GM23248 (cell line): Measurements from ENCODE around the gene SPEG. TPM values are rescaled to one million over a fixed set of nuclear protein-coding genes. Genes with fewer than 3 reads are reported as not detected.

Experiments
- DNase-seq: peaks from one replicate; pipeline ENCODE4 v3.0.0-alpha.2; 2015
- H2AFZ ChIP-seq: fragments of 200-600 bp; sonication (generic); 2 replicates; pipeline ENCODE4 v1.6.1; 2016; ENCODE audit warnings: antibody characterized with exemption
- H3F3A ChIP-seq: fragments of 200-600 bp; sonication (generic); 2 replicates; pipeline ENCODE4 v1.6.1; 2016; ENCODE audit warnings: mild to moderate bottlenecking, antibody characterized with exemption, mixed run types; ENCODE audit not compliant: insufficient read depth
- H3K27ac ChIP-seq: fragments of 200-600 bp; sonication (generic); 2 replicates; pipeline ENCODE4 v1.5.1; 2016; ENCODE audit warnings: mild to moderate bottlenecking
- H3K27me3 ChIP-seq: fragments of 200-600 bp; sonication (generic); replicated peaks from 2 replicates; pipeline ENCODE4 v1.6.1; 2016; ENCODE audit warnings: mild to moderate bottlenecking; ENCODE audit not compliant: insufficient read depth
- H3K36me3 ChIP-seq: fragments of 200-600 bp; sonication (generic); 2 replicates; pipeline ENCODE4 v1.6.1; 2016; ENCODE audit warnings: low read depth, mild to moderate bottlenecking
- H3K4me1 ChIP-seq: fragments of 200-600 bp; sonication (generic); 2 replicates; pipeline ENCODE4 v1.6.1; 2016; ENCODE audit warnings: mild to moderate bottlenecking; ENCODE audit not compliant: insufficient read depth
- H3K4me2 ChIP-seq: fragments of 200-600 bp; sonication (generic); one replicate; pipeline ENCODE4 v1.6.1; 2016; ENCODE audit warnings: mild to moderate bottlenecking; ENCODE audit not compliant: unreplicated experiment
- H3K4me3 ChIP-seq: fragments of 200-600 bp; sonication (generic); 2 replicates; pipeline ENCODE4 v1.5.1; 2016; ENCODE audit warnings: mild to moderate bottlenecking
- H3K79me2 ChIP-seq: fragments of 200-600 bp; sonication (generic); 2 replicates; pipeline ENCODE4 v1.6.1; 2016; ENCODE audit warnings: mild to moderate bottlenecking; ENCODE audit not compliant: insufficient read depth
- H3K9ac ChIP-seq: fragments of 200-600 bp; sonication (generic); 2 replicates; pipeline ENCODE4 v1.6.1; 2016; ENCODE audit warnings: mild to moderate bottlenecking
- H3K9me2 ChIP-seq: fragments of 200-600 bp; sonication (generic); 2 replicates; pipeline ENCODE4 v1.6.1; 2016; ENCODE audit warnings: mixed run types, mild to moderate bottlenecking, moderate library complexity; ENCODE audit not compliant: insufficient read depth
- H3K9me3 ChIP-seq: fragments of 200-600 bp; sonication (generic); one replicate; pipeline ENCODE4 v1.6.1; 2017; ENCODE audit warnings: low read depth
- H4K20me1 ChIP-seq: fragments of 200-600 bp; sonication (generic); 2 replicates; pipeline ENCODE4 v1.6.0; 2016; ENCODE audit not compliant: insufficient read depth
- EZH2 ChIP-seq: fragments of 200-600 bp; sonication (generic); IDR thresholded peaks from 2 replicates; pipeline ENCODE4 v1.6.1; 2018; ENCODE audit warnings: antibody characterized with exemption, mild to moderate bottlenecking; ENCODE audit not compliant: insufficient read depth, poor library complexity, severe bottlenecking
- EZH2phosphoT487 ChIP-seq: fragments of 200-600 bp; sonication (generic); IDR thresholded peaks from 2 replicates; pipeline ENCODE4 v1.6.1; 2018; ENCODE audit warnings: antibody characterized with exemption, moderate library complexity, mild to moderate bottlenecking, low read depth; ENCODE audit not compliant: insufficient read depth
- WGBS, 2 experiments: methylation state at CpG; one replicate each; pipeline ENCODE4 v1.1.6; 2015 to 2017; ENCODE audit warnings: low lambda C conversion rate in 2 of 2, low coverage in 1 of 2; ENCODE audit errors: missing lambda C conversion rate in 2 of 2; 5-methylcytosine and 5-hydroxymethylcytosine counted together
- in situ Hi-C: fragments of 300-500 bp; cut with MboI; formaldehyde crosslinking; loops from 2 replicates; pipeline ENCODE4 v1.15.0; 2020
- polyA plus RNA-seq: library from polyadenylated mRNA; unstranded; fragments of >200 nt; fragmentation: Nextera tagmentation; extraction: Ambion mirVana; gene quantifications from 2 replicates; pipeline ENCODE4 v1.2.1, GENCODE V29; 2016
- total RNA-seq: library from RNA; depleted of rRNA; stranded (reverse); fragments of >200 nt; shearing (Covaris generic); gene quantifications from 2 replicates; pipeline ENCODE4 v1.2.3, GENCODE V29; 2014

Gene SPEG
- total and polyA plus RNA-seq, 2 experiments from 2014 or later, result 9.4 to 26.5 TPM

GRCh38 chr2:219448099-219448775 is 13.6 kb downstream of the SPEG start:
- 90% methylated on average over 36 to 88 of the region's 88 CpGs for WGBS, 2 experiments
- TF ChIP-seq EZH2, result no peak
- no peak for TF ChIP-seq EZH2phosphoT487

GRCh38 chr2:219448776-219449341 is 14.2 kb downstream of the SPEG start:
- H2AFZ ChIP-seq, result no peak overlapping the region
- H3K9ac ChIP-seq, result no peak overlapping the region
- H3K4me1 ChIP-seq, result peaks cover 46% of the 10 kb centered on the region
- H3K9me2 ChIP-seq, result no peaks in the 10 kb centered on the region
- DNase-seq, result no peak
- H3K9me3 ChIP-seq, result no peaks in the 10 kb centered on the region
- H4K20me1 ChIP-seq, result no peaks in the 10 kb centered on the region
- H3K79me2 ChIP-seq, result peaks cover 5% of the 10 kb centered on the region
- peaks cover 18% of the 10 kb centered on the region for H3F3A ChIP-seq
- 0 out of 2 replicates have a peak, but pooled peaks cover 4% of the 10 kb centered on the region for H3K36me3 ChIP-seq
- no peak overlapping the region for H3K27ac ChIP-seq
- no peak for TF ChIP-seq EZH2
- TF ChIP-seq EZH2phosphoT487, result no peak
- WGBS, 2 experiments, result 83% methylated on average over 14 to 50 of the region's 51 CpGs
- in situ Hi-C loops, result no loop called here
- H3K4me2 ChIP-seq, result no peak overlapping the region
- H3K4me3 ChIP-seq, result no peak overlapping the region
- no peaks in the 10 kb centered on the region for H3K27me3 ChIP-seq

More at GRCh38 chr2:219448099-219448775, 13.6 kb downstream of the SPEG start:
- H4K20me1 ChIP-seq, result no peaks in the 10 kb centered on the region
- no peak overlapping the region for H3K4me3 ChIP-seq
- 0 out of 2 replicates have a peak, but pooled peaks cover 4% of the 10 kb centered on the region for H3K36me3 ChIP-seq
- in situ Hi-C loops, result no loop called here
- no peaks in the 10 kb centered on the region for H3K9me3 ChIP-seq
- peaks cover 11% of the 10 kb centered on the region for H3K79me2 ChIP-seq
- peaks cover 40% of the 10 kb centered on the region for H3K4me1 ChIP-seq
- DNase-seq, result no peak
- no peak overlapping the region for H3K27ac ChIP-seq
- H3K4me2 ChIP-seq, result no peak overlapping the region
- H2AFZ ChIP-seq, result no peak overlapping the region
- H3K27me3 ChIP-seq, result no peaks in the 10 kb centered on the region
- H3K9ac ChIP-seq, result no peak overlapping the region
- peaks cover 14% of the 10 kb centered on the region for H3F3A ChIP-seq
- H3K9me2 ChIP-seq, result no peaks in the 10 kb centered on the region

GRCh38 chr2:219449609-219450008 is 15.0 kb downstream of the SPEG start:
- in situ Hi-C loops, result no loop called here

GRCh38 chr2:219451661-219452360 is 17.2 kb downstream of the SPEG start:
- Histone ChIP-seq H3K4me2 (no peak overlapping the region), H2AFZ (no peak overlapping the region), H3F3A (peaks cover 18% of the 10 kb centered on the region), H3K27ac (peak overlapping the region; percentile 86), H3K79me2 (no peaks in the 10 kb centered on the region), H3K27me3 (no peaks in the 10 kb centered on the region), H4K20me1 (no peaks in the 10 kb centered on the region), H3K9me2 (no peaks in the 10 kb centered on the region), H3K9me3 (no peaks in the 10 kb centered on the region), H3K36me3 (0 out of 2 replicates have a peak, but pooled peaks cover 4% of the 10 kb centered on the region), H3K4me3 (no peak overlapping the region), H3K4me1 (peaks cover 40% of the 10 kb centered on the region), H3K9ac (no peak overlapping the region)
- in situ Hi-C loops, result no loop called here
- no peak for TF ChIP-seq EZH2
- TF ChIP-seq EZH2phosphoT487, result no peak
- no peak for DNase-seq
- 85 to 88% methylated on average over 15 to 17 of the region's 18 CpGs for WGBS, 2 experiments

More at GRCh38 chr2:219449609-219450008, 15.0 kb downstream of the SPEG start:
- Histone ChIP-seq H3K79me2 (no peaks in the 10 kb centered on the region), H3F3A (peaks cover 18% of the 10 kb centered on the region), H3K4me1 (peaks cover 47% of the 10 kb centered on the region), H3K9me2 (no peaks in the 10 kb centered on the region), H3K27ac (0 out of 2 replicates have a peak overlapping the region, but pooled peaks have one; percentile 9), H3K4me2 (no peak overlapping the region), H2AFZ (no peak overlapping the region), H3K9ac (no peak overlapping the region), H4K20me1 (no peaks in the 10 kb centered on the region), H3K36me3 (0 out of 2 replicates have a peak, but pooled peaks cover 4% of the 10 kb centered on the region), H3K4me3 (no peak overlapping the region), H3K9me3 (no peaks in the 10 kb centered on the region), H3K27me3 (no peaks in the 10 kb centered on the region)
- TF ChIP-seq EZH2, result no peak
- TF ChIP-seq EZH2phosphoT487, result no peak
- no peak for DNase-seq
- 87 to 88% methylated on average over 5 of the region's 5 CpGs for WGBS, 2 experiments
